HG03159 (cell line): ENCODE measurements around the gene HDAC9.
"Not testable (repeated sequence)": the region's sequence is repeated elsewhere in the genome, so short reads cannot be mapped to it uniquely, and the experiment has no call there.

Experiments used
- ATAC-seq: cut with Tn5 transposase; IDR thresholded peaks from one replicate; pipeline ENCODE4 v1.9.1; 2021; ENCODE audit warnings: mild to moderate bottlenecking, moderate library complexity; ENCODE audit not compliant: unreplicated experiment

Gene HDAC9

GRCh38 chr7:18936265-18936664, 440.7 kb downstream of the HDAC9 start:
- ATAC-seq, result no peak

GRCh38 chr7:18939771-18940592, 444.4 kb downstream of the HDAC9 start:
- no peak for ATAC-seq

GRCh38 chr7:18940593-18941134, 445.1 kb downstream of the HDAC9 start:
- ATAC-seq, result no peak

- no peak for ATAC-seq
These were observed 445.7 kb downstream of the HDAC9 start for GRCh38 chr7:18941207-18941606.

DNA sequence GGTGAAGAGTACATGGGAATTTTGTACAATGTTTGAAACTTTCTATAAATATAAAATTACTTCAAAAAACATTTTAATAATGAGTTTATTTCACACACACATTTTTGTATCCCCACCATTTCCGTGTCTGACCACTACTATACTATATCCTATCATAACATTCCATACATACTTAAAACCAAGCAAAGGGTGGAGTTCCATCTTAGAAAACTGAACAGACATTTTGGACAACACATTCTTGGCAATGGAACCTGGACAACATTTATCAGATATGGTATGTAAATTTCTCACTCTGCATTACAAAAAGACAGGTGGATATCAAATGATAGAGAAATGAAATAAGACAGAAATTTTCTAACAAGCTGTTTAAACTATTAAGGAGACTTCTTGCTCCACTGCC, 453.0 kb downstream of the HDAC9 start:
- no peak for ATAC-seq

DNA sequence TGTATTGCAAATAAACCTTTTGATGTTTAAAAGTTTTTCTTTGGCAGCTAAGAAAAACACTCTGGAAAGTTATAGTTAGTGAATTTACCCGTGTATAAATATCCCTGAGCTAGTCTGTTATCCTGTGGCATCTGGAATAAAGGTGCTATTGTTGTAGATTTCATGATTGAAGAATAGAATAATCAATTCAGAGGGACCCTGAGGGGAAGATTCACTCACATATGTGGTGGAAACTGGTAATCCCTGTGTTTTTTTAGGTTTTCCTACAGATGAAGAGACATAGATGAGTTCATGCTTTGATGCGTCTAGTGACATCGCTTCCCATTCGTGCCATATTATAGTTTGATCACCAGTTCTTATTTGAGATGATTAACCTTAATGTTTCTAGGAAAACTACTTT, 457.3 kb downstream of the HDAC9 start:
- no peak for ATAC-seq

GRCh38 chr7:18958627-18959026, 463.1 kb downstream of the HDAC9 start:
- no peak for ATAC-seq

- no peak for ATAC-seq
These were observed 465.2 kb downstream of the HDAC9 start for GRCh38 chr7:18960725-18961124.

DNA sequence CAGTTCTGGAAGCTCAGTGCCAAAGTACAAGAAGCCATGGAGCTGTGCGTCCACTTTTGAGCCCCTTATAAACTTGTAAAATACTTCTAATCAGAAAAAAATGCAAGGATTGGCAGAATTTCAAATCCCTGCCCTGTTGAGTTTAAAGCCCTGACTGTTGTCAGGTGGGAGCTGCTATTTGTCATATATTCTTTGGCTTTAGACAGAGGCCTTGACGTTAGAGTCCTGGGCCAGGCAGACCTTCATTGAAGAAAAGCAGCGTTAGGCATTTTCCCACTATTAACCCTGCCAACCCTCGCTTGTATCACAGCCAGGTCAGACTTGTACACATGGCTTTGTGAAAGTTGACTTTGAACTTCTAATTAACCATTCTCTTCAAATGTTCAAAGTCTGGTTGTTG, 466.5 kb downstream of the HDAC9 start:
- ATAC-seq, result no peak

DNA sequence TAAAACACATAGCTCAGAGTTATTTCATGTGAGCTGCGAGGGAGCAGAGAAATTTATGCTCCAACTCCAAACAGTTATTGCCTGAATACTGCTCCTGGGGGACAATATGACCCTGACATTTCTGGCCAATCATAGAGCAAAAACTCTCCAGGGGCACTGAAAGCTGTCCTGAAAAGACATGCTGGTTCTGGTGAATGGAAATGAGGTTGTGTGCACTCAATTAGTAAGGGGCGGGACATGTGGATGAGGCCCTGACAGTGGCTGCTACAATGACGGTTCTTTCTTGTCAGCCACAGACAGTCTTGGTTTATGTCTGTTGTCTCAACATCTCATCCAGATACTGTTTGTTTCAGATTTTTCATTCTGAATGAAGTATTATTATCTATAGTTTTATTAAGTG, 470.1 kb downstream of the HDAC9 start:
- no peak for ATAC-seq

- ATAC-seq, result not testable (repeated sequence)
These were observed 472.2 kb downstream of the HDAC9 start for GRCh38 chr7:18967755-18968154.

DNA sequence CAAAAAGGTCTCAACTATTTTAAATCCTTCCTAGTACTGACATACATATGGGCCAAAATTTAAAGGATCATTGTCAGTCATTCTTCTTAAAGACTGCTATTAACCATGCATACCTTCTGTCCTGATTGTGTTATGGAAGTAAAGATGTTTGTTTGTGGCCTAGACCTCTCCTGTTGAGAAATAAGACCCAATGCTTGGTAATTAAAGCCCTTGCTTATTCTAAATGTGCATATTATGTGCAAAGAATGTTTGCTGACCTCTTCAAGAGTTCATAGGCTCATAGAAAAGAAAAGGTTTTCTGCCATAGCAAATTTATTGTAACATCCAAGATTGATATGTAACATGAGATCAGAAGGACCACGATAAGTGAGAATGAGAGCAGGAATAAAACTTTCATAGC, 476.3 kb downstream of the HDAC9 start:
- ATAC-seq, result no peak

- ATAC-seq, result no peak
These were observed 479.3 kb downstream of the HDAC9 start for GRCh38 chr7:18974803-18975202.

DNA sequence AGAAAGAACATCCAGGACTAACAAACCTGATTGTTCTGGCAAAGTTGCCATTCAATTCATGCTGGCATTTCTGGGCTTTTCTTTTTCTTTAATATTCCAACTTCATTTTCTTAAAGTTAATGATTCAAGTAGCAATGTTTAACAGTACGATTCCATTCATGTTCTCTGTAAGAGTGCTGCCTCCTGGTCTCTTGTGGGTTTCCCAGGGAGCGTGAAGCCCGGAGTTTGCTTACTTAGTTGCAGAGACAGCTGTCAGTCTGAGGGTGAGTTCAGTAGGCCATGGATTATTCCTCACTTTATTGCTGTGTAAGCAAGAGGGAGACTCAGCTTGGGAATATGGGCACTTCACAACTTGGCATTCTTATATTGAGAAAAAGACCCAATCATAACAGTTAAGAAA, 479.7 kb downstream of the HDAC9 start:
- no peak for ATAC-seq

GRCh38 chr7:18975689-18976280, 480.2 kb downstream of the HDAC9 start:
- no peak for ATAC-seq

DNA sequence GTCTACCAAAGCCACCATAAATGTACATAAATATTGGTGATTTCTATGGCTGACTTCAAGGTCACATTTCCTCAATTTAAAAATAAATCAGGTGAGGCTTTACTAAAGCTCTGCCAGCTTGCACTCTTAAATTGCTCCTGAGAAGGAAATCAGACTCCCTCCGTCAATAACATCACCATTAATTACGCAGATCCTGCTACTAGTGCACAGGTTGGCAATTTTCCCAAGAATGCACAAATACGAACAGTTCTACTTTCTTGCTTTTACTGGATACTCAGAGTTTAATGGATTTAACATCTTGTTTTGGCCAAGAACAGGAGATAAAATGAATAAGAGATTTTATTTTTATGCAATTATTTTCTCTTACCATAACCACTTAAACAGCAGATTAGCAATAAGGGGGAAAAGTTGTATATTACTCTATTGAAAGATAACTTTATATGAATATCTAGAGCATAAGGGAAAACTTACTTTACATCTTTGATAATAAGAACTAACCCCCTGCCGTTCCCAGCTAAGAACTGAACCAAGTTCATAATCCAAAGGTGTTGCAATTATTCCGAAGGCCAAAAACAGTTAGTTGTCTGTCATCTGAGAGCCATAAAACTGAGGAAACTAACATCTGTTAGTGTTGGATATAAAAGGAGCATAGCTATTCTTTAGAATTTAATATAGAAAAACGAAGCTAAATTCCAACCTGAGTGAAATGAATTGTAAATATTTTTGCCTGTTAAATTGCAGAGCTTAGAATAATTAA, 481.3 kb downstream of the HDAC9 start:
- ATAC-seq, result no peak

GRCh38 chr7:18978108-18978495, 482.6 kb downstream of the HDAC9 start:
- ATAC-seq, result no peak

GRCh38 chr7:18990700-18991099, 495.2 kb downstream of the HDAC9 start:
- ATAC-seq, result not testable (repeated sequence)

GRCh38 chr7:18993933-18994668, 498.6 kb downstream of the HDAC9 start:
- no peak for ATAC-seq

GRCh38 chr7:18995270-18995671, 499.7 kb downstream of the HDAC9 start:
- no peak for ATAC-seq
